Muscle of leg (tissue), 11 donors: ENCODE measurements around the gene CFAP20. TPM values are rescaled to one million over a fixed set of nuclear protein-coding genes. Genes with fewer than 3 reads are reported as not detected.
"Not testable (repeated sequence)": the region's sequence is repeated elsewhere in the genome, so short reads cannot be mapped to it uniquely, and the experiment has no call there.

ENCODE experiments used
- DNase-seq: peaks from one replicate; pipeline ENCODE4 v3.0.0; 2013
- H3K27ac ChIP-seq: one replicate; pipeline ENCODE4 v1.5.1; 2013; ENCODE audit warnings: mild to moderate bottlenecking, low read length, control low read depth
- H3K27me3 ChIP-seq: one replicate; pipeline ENCODE4 v1.6.1; 2013; ENCODE audit warnings: low read length; ENCODE audit not compliant: control insufficient read depth, insufficient read depth
- H3K36me3 ChIP-seq: one replicate; pipeline ENCODE4 v1.6.1; 2013; ENCODE audit warnings: low read length; ENCODE audit not compliant: control insufficient read depth, insufficient read depth
- H3K4me1 ChIP-seq: one replicate; pipeline ENCODE4 v1.6.1; 2013; ENCODE audit warnings: low read length; ENCODE audit not compliant: control insufficient read depth, insufficient read depth
- H3K4me3 ChIP-seq: one replicate; pipeline ENCODE4 v1.5.1; 2013; ENCODE audit warnings: low read length, control low read depth
- H3K9me3 ChIP-seq: replicated peaks from 2 replicates; pipeline ENCODE4 v1.6.1; 2013; ENCODE audit warnings: low read depth, low read length; ENCODE audit not compliant: control insufficient read depth
- WGBS: methylation state at CpG from one replicate; pipeline ENCODE4 v1.1.5; 2013; ENCODE audit warnings: missing lambda C conversion rate; ENCODE audit not compliant: insufficient coverage; 5-methylcytosine and 5-hydroxymethylcytosine counted together
- polyA plus RNA-seq, 8 donors: library from polyadenylated mRNA; unstranded; fragments of 120-200 nt; gene quantifications; one replicate each; pipeline versions ENCODE4 v1.2.1 to v1.2.3, GENCODE V29; 2013; ENCODE audit warnings: inconsistent platforms in 1 of 8, low replicate concordance in 1 of 8; ENCODE audit not compliant: insufficient read length in 8 of 8, insufficient read depth in 1 of 8
- total RNA-seq: library from RNA; stranded (reverse); fragments of 120-200 nt; gene quantifications from one replicate; pipeline ENCODE4 v1.2.4, GENCODE V29; 2013

The CFAP20 gene
- total and polyA plus RNA-seq, 9 donors = 47.1 to 58.8 (median 55.0) TPM

DNA sequence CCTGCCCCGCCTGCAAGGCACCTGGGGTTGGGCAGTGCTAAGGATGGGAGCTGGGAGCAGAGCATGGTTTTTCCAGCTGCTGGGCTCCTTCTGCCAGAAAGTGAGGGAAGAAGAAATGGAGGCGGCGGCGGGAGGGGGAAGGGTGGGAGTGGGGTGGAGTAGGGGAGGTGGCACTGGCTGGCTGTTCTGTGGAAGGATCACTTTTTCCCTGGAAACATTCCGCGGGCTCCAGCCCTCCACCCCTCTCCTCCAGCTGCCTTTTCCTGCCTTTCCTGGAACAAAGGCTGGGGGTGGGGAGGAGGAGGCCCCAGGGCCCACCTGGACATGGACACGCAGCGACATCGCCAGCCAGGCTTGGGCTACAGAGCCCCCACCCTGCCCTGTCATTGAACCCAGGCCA lies 41.1 kb downstream of the CFAP20 start:
- peak; percentile 54 for DNase-seq
- Histone ChIP-seq H3K4me3 (no peak overlapping the region), H3K36me3 (no peaks in the 10 kb centered on the region), H3K9me3 (peaks cover 2% of the 10 kb centered on the region), H3K27ac (peak overlapping the region; percentile 62), H3K4me1 (peaks cover 8% of the 10 kb centered on the region), H3K27me3 (no peaks in the 10 kb centered on the region)
- no CpG with 5 or more reads among the region's 9 CpGs for WGBS

DNA sequence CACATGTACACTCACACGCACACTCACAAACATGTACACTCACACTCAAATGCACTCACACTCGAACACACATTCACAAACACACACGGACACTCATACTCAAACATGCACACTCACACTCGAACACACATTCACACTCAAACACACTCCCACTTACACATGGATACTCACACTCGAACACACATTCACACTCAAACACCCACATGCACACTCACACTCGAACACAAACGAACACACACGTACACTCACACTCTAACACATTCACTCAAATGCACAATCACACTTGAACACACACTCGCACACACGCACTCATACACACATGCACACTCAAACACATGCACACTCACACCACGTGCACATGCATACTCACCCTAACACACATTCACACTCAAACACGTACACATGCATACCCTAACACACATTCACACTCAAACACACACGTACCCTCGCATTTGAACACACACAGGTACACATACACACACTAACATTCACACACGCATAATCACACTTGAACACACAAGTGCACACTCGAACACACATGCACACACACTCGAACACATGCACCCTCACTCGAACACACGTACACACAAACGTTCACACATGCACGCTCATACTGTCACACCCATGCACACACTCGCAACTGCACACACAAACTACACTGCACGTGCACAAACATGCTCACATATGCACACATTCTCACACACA lies 41.8 kb downstream of the CFAP20 start:
- no peak for DNase-seq
- no peaks in the 10 kb centered on the region for H3K27me3 ChIP-seq
- H3K36me3 ChIP-seq = no peaks in the 10 kb centered on the region
- peaks cover 2% of the 10 kb centered on the region for H3K9me3 ChIP-seq
- 86% methylated on average over 23 of the region's 23 CpGs for WGBS
- H3K4me3 ChIP-seq = no peak overlapping the region
- H3K4me1 ChIP-seq = peaks cover 8% of the 10 kb centered on the region
- no peak overlapping the region for H3K27ac ChIP-seq

DNA sequence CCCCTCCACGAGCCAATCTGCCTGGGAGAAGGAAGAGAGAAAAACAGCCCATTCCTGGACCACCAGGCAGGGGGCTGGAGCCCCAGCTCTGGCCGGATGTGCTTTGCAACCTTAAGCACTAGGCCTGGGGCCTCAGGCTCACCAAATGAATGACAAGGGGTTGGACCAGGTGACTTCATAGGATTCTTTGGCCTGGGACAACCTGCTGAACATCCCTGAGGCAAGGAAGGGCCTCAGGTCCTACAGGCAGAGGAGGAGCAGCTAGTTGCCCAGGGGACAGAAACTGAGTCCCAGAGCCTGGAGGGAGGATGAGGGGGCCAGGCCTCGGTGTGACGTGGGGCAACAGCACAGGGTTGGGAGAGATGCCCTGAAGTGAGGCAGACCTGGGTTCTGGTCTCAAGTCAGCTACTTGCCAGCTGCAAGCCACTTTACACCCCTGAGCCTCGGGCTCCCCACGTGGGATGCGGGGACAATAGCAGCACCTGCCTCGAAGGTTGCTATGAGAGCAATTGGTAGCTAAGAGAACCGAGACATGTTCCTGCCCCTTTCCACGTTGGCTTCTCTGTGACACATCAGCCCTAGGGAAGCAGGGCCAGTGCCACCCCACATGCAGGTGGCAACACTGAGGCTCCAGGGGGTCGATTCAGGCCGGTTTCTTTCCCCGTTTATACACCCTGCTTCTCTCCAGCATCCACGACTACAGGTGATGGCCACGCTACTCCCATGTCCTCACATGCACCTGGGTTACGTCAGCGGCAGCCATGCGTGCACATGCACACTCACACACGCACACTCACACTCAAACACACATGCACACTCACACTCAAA lies 42.6 kb downstream of the CFAP20 start:
- H3K27me3 ChIP-seq = no peaks in the 10 kb centered on the region
- 70% methylated on average over 16 of the region's 19 CpGs for WGBS
- H3K9me3 ChIP-seq = peaks cover 2% of the 10 kb centered on the region
- H3K27ac ChIP-seq = no peak overlapping the region
- peaks cover 10% of the 10 kb centered on the region for H3K4me1 ChIP-seq
- DNase-seq = no peak
- H3K4me3 ChIP-seq = no peak overlapping the region
- no peaks in the 10 kb centered on the region for H3K36me3 ChIP-seq

DNA sequence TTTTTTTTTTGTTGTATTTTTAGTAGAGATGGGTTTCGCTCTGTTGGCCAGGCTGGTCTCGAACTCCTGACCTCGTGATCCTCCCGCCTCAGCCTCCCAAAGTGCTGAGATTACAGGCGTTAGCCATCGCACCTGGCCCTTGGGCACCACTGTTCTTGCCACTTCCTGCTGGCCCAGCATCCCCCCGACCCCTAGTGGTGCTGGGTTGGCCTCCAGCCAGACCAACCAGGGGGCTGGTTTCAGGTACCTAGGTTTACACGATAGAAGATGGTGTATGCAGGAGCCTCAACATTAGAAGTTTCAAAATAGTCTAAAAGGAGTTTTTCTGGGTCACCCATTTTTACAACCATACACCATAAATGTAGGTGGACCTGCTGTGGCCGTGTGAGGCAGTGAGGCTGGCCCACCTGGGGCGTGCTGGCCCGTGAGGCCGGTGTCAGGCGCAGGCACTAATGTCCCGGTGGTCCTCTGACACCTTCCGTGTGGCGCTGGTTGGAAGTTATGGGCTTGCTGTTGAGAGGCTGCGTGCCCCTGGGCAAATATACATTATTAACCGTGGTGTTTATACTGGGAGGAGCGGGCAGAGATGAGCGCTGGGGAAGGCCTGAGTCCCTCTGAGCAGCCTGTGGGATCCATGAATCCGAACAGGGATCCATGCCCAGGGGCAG lies 43.5 kb downstream of the CFAP20 start:
- H3K36me3 ChIP-seq = no peaks in the 10 kb centered on the region
- H3K27me3 ChIP-seq = no peaks in the 10 kb centered on the region
- peaks cover 2% of the 10 kb centered on the region for H3K9me3 ChIP-seq
- 75% methylated on average over 14 of the region's 21 CpGs for WGBS
- H3K4me1 ChIP-seq = peaks cover 15% of the 10 kb centered on the region
- no peak overlapping the region for H3K4me3 ChIP-seq
- no peak overlapping the region for H3K27ac ChIP-seq
- no peak for DNase-seq

DNA sequence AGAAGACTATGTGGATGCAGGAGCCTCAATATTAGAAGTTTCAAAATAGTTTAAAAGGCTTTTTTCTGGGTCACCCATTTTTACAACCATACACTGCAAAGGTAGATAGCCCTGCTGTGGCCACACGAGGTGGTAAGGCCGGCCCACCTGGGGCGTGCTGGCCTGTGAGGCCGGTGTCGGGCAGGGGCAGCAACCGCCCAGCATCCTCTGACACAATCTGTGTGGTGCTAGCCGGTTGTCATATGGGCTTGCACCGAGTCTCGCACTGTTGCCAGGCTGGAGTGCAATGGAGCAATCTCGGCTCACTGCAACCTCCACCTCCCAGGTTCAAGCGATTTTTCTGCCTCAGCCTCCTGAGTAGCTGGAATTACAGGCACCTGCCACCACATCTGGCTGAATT lies 44.0 kb downstream of the CFAP20 start:
- H3K4me3 ChIP-seq = no peak overlapping the region
- WGBS = 90% methylated on average over 10 of the region's 11 CpGs
- H3K36me3 ChIP-seq = no peaks in the 10 kb centered on the region
- H3K9me3 ChIP-seq = peaks cover 2% of the 10 kb centered on the region
- no peak for DNase-seq
- H3K4me1 ChIP-seq = peaks cover 15% of the 10 kb centered on the region
- H3K27me3 ChIP-seq = no peaks in the 10 kb centered on the region
- no peak overlapping the region for H3K27ac ChIP-seq

GRCh38 chr16:58084635-58085034 lies 44.5 kb downstream of the CFAP20 start:
- DNase-seq = no peak
- Histone ChIP-seq H3K27me3 (no peaks in the 10 kb centered on the region), H3K27ac (no peak overlapping the region), H3K9me3 (peaks cover 2% of the 10 kb centered on the region), H3K4me3 (no peak overlapping the region), H3K4me1 (peaks cover 15% of the 10 kb centered on the region), H3K36me3 (no peaks in the 10 kb centered on the region)
- 45% methylated on average over 5 of the region's 6 CpGs for WGBS

DNA sequence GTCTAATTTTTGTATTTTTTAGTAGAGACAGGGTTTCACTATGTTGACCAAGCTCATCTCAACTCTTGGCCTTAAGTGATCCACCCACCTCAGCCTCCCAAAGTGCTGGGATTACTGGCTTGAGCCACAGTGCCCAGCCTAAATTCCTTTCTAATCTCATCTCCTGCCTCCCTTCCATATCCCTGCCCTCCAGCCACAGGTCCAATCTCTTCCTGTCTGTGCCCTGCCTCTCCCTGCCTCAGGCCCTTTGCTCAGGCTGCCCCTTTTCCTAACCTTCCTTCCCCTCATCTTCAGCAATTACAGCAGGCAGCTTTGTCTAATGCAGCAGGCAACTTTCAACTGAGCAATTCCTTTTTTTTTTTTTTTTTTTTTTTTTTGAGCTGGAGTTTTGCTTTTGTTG lies 46.8 kb downstream of the CFAP20 start:
- DNase-seq = no peak
- no peaks in the 10 kb centered on the region for H3K9me3 ChIP-seq

DNA sequence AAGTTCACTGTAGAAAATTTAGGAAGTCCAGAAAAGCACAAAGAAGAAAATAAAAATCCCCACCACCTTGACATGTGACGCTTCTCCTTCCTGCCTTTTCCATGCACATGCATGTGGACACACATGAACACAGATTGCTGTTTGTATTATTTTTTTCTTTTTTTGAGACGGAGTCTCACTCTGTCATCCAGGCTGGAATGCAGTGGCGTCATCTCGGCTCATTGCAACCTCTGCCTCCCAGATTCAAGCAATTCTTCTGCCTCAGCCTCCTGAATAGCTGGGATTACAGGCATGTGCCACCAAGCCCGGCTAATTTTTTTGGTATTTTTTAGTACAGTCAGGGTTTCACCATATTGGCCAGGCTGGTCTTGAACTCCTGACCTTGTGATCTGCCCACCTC lies 48.5 kb downstream of the CFAP20 start:
- not testable (repeated sequence) for H3K4me1 ChIP-seq, H3K4me3 ChIP-seq, DNase-seq, H3K36me3 ChIP-seq, H3K27me3 ChIP-seq, H3K9me3 ChIP-seq
- peak overlapping the region; percentile 69 for H3K27ac ChIP-seq
- WGBS = 78% methylated on average over 3 of the region's 5 CpGs

More for the DNA sequence above, 46.8 kb downstream of the CFAP20 start:
- Histone ChIP-seq H3K4me1 (peaks cover 6% of the 10 kb centered on the region), H3K4me3 (no peak overlapping the region), H3K36me3 (no peaks in the 10 kb centered on the region), H3K27me3 (no peaks in the 10 kb centered on the region), H3K27ac (no peak overlapping the region)

DNA sequence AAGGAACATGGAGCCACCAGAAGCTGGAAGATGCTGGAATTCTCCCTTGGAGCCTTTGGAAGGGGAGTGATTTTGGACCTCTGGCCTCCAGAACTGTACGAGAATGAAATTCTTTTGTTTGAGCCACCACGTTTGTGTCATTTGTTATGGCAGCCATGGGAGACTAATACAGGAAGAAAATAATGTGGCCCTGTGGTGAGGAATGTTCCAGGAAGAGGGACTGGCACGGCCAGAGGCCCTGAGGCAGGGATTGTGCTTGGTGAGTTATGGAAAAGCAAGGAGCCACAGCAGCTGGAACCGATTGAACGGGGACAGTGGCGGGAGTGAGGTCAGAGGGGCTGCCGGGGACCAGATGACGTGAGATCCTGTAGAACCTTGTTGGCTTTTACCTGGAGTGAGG lies 51.4 kb downstream of the CFAP20 start:
- Histone ChIP-seq H3K4me3 (no peak overlapping the region), H3K27ac (no peak overlapping the region), H3K4me1 (peaks cover 6% of the 10 kb centered on the region), H3K9me3 (peaks cover 8% of the 10 kb centered on the region), H3K36me3 (no peaks in the 10 kb centered on the region), H3K27me3 (no peaks in the 10 kb centered on the region)
- WGBS = 56% methylated on average over 8 of the region's 8 CpGs
- no peak for DNase-seq

DNA sequence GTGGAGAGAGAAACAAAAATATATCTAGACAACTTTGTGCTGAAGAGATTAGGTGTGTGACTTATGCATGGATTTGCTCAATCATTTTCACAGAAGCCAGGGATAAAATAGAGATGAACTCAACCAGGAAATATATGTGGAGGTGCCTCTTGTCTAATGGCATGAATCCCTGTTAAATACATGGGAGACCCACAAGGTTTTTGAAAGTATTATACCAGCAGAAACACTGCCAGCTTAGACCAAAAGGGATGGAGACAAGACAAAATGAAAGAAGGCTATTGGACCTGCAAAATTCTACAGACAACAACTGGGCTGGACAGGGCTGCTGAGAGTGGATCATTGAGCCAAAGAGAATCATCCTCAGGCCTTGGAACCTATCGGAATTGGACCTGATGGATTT lies 52.7 kb downstream of the CFAP20 start:
- H3K4me1 ChIP-seq = peaks cover 4% of the 10 kb centered on the region
- H3K9me3 ChIP-seq = peaks cover 8% of the 10 kb centered on the region
- WGBS = 100% methylated on average over 1 of the region's 1 CpG
- H3K36me3 ChIP-seq = no peaks in the 10 kb centered on the region
- no peak for DNase-seq
- H3K27me3 ChIP-seq = no peaks in the 10 kb centered on the region
- no peak overlapping the region for H3K4me3 ChIP-seq
- H3K27ac ChIP-seq = no peak overlapping the region
